Measurements from ENCODE around the gene LAGE3. TPM values are rescaled to one million over a fixed set of nuclear protein-coding genes. Genes with fewer than 3 reads are reported as not detected.

The LAGE3 gene
- total RNA-seq, 1 donor from 2014 or later, result 27.9 TPM

- no peak for TF ChIP-seq CTCF (IDR thresholded peaks at IDR 0.05; ENCODE audit: insufficient read depth, low read length, poor library complexity, severe bottlenecking)
Measured at GRCh38 chrX:154482786-154483185, 3.7 kb upstream of the LAGE3 start.

GRCh38 chrX:154481911-154482601, 3.0 kb upstream of the LAGE3 start:
- H3K36me3 ChIP-seq (ENCODE audit: control insufficient read depth, insufficient read depth, low read length), result no peaks in the 10 kb centered on the region
- no peak for DNase-seq (ENCODE audit: low read depth)
- H3K4me3 ChIP-seq (ENCODE audit: low read depth, low read length), result no peak overlapping the region
- no peaks in the 10 kb centered on the region for H3K27me3 ChIP-seq (ENCODE audit: control insufficient read depth, insufficient read depth, low read length)
- no peak for TF ChIP-seq CTCF (IDR thresholded peaks at IDR 0.05; ENCODE audit: insufficient read depth, low read length, poor library complexity, severe bottlenecking)

More at GRCh38 chrX:154482786-154483185, 3.7 kb upstream of the LAGE3 start:
- Histone ChIP-seq H3K36me3 (ENCODE audit: control insufficient read depth, insufficient read depth, low read length) (no peaks in the 10 kb centered on the region), H3K27me3 (ENCODE audit: control insufficient read depth, insufficient read depth, low read length) (no peaks in the 10 kb centered on the region), H3K4me3 (ENCODE audit: low read depth, low read length) (no peak overlapping the region)
- DNase-seq (ENCODE audit: low read depth), result no peak

- H3K4me3 ChIP-seq (ENCODE audit: low read depth, low read length), result no peak overlapping the region
- H3K36me3 ChIP-seq (ENCODE audit: control insufficient read depth, insufficient read depth, low read length), result no peaks in the 10 kb centered on the region
- H3K27me3 ChIP-seq (ENCODE audit: control insufficient read depth, insufficient read depth, low read length), result no peaks in the 10 kb centered on the region
- no peak for DNase-seq (ENCODE audit: low read depth)
- no peak for TF ChIP-seq CTCF (IDR thresholded peaks at IDR 0.05; ENCODE audit: insufficient read depth, low read length, poor library complexity, severe bottlenecking)
Measured at GRCh38 chrX:154481195-154481594, 2.1 kb upstream of the LAGE3 start.

GRCh38 chrX:154477891-154478477, 1.1 kb downstream of the LAGE3 start:
- no peak for TF ChIP-seq CTCF (IDR thresholded peaks at IDR 0.05; ENCODE audit: insufficient read depth, low read length, poor library complexity, severe bottlenecking)
- DNase-seq (ENCODE audit: low read depth), result no peak
- no peaks in the 10 kb centered on the region for H3K27me3 ChIP-seq (ENCODE audit: control insufficient read depth, insufficient read depth, low read length)
- peak overlapping the region; percentile 48 for H3K4me3 ChIP-seq (ENCODE audit: low read depth, low read length)
- no peaks in the 10 kb centered on the region for H3K36me3 ChIP-seq (ENCODE audit: control insufficient read depth, insufficient read depth, low read length)

GRCh38 chrX:154476821-154477220, 2.3 kb downstream of the LAGE3 start:
- TF ChIP-seq CTCF (IDR thresholded peaks at IDR 0.05; ENCODE audit: insufficient read depth, low read length, poor library complexity, severe bottlenecking), result no peak
- DNase-seq (ENCODE audit: low read depth), result no peak
- no peaks in the 10 kb centered on the region for H3K36me3 ChIP-seq (ENCODE audit: control insufficient read depth, insufficient read depth, low read length)
- no peak overlapping the region for H3K4me3 ChIP-seq (ENCODE audit: low read depth, low read length)
- H3K27me3 ChIP-seq (ENCODE audit: control insufficient read depth, insufficient read depth, low read length), result no peaks in the 10 kb centered on the region

GRCh38 chrX:154473683-154474082, 5.4 kb downstream of the LAGE3 start:
- no peaks in the 10 kb centered on the region for H3K27me3 ChIP-seq (ENCODE audit: control insufficient read depth, insufficient read depth, low read length)
- no peak overlapping the region for H3K4me3 ChIP-seq (ENCODE audit: low read depth, low read length)
- TF ChIP-seq CTCF (IDR thresholded peaks at IDR 0.05; ENCODE audit: insufficient read depth, low read length, poor library complexity, severe bottlenecking), result no peak
- H3K36me3 ChIP-seq (ENCODE audit: control insufficient read depth, insufficient read depth, low read length), result no peaks in the 10 kb centered on the region
- no peak for DNase-seq (ENCODE audit: low read depth)

All from kidney epithelial cell (primary cell).